HG03039 (cell line): ENCODE results near the gene ALDH4A1.

Experiments used
- ATAC-seq: cut with Tn5 transposase; IDR thresholded peaks from one replicate; pipeline ENCODE4 v1.9.1; 2021; ENCODE audit warnings: mild to moderate bottlenecking, moderate library complexity; ENCODE audit not compliant: unreplicated experiment

The ALDH4A1 gene

DNA sequence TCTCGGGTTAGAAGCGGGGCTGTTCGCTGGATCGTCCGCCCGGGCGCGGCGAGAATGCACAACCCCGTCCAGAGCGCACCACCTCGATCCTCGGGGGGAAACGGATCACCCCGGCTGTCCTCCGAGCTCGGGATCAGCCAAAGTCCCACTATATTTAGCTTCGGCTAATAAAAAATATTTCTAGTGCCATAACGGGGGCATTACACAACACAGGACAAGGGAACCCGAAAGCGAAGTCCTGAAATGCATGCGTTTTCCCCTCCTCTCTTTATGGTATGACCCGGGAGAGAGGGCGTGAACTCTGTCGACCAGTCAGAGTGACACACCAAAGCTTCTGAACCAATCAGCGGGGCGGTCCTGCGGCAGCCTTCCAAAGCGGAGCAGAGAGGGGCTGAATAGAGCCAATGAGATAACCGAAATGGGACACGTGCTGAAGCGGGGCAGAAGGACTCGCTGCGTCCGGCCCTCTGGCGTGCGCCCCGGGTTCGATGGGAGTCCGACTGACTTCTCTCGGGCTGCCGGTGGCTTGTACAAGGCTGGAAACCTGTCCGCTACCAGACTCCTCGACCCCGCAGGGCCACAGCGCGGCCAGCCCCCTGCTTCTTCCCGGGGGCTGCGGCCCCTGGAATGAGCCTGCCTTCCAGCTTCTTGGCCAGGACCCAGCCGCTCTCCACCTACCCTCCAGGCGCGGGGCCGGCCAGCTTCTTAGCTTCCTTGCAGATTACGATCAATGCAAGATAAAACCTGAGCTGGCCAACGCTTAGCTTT is at the start of gene ALDH4A1:
ALDH4A1 (minus strand) TSS at position 33 of the 768 bp plus-strand sequence; CDS start at position 1, 32 bp downstream.
- peak; percentile 86 for ATAC-seq

- ATAC-seq: peak; percentile 22
These were observed 49.5 kb upstream of the ALDH4A1 start for GRCh38 chr1:18951818-18952391.

DNA sequence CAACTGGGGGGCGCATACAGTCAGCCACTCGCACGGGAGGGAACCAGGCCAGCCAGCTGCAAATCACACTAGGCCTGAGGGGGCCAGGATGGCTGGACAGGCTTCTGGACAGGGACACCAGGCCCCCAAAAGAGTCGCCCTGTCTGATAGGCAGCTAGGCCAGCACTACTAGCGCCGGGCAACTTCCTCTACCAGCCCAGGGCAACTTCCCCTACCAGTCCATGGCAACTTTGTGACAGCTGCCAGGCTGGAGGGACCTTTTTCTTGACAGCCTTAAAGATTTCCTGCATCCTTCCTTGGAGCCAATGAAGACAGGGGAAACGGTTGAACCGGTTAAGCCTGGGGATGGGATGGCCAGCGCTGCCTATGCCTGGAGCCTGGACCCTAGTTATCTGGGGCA is 49.1 kb upstream of the ALDH4A1 start:
- ATAC-seq: no peak

GRCh38 chr1:18950401-18951026 is 48.2 kb upstream of the ALDH4A1 start:
- ATAC-seq: no peak

GRCh38 chr1:18949686-18950400 is 47.5 kb upstream of the ALDH4A1 start:
- no peak for ATAC-seq

- no peak for ATAC-seq
These were observed 46.7 kb upstream of the ALDH4A1 start for GRCh38 chr1:18948913-18949685.

GRCh38 chr1:18948048-18948912 is 45.9 kb upstream of the ALDH4A1 start:
- ATAC-seq: no peak

GRCh38 chr1:18947570-18947969 is 45.2 kb upstream of the ALDH4A1 start:
- no peak for ATAC-seq

- no peak for ATAC-seq
These were observed 44.4 kb upstream of the ALDH4A1 start for GRCh38 chr1:18946550-18947381.

DNA sequence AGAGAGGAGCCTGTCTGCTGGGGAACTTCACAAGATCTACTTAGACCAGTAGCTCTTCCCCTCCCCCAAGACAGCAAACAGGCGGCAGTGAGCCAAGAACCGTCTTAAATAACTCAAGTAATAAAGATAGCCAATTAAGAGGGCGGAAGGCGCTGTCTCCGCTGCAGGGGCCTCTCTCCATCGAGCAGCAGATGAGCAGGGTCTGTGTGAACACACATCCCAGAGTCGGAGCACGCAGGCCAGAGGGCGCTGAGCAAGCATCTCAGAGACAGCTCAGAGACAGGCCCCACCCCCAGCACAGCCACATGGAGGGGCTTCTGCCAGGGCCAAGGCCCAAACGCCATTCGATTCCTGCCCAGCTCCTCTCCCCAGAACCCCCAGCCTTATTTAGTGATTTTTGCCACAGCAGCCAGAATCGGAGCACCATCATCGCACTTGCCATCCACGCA is 43.1 kb upstream of the ALDH4A1 start:
- no peak for ATAC-seq

DNA sequence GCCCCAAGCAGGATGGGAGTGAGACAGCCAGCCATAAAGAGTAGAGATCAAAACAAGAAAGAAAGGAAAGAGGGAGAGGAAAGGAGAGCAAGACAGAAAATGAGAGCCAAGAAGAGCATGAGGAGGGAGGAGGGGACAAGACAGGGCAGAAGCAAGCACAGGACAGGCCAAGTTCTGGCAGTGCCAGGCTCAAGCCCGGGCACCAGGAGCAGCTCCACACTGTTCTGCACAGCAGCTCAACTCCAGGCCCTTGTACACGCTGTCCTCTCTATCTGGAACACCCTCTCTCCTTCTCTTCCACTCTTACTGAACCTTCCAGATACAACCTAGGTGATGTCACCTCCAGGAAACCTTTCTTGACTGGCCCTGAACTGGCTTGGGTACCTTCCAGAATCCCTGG is 42.5 kb upstream of the ALDH4A1 start:
- ATAC-seq: no peak

GRCh38 chr1:18943914-18944572 is 41.7 kb upstream of the ALDH4A1 start:
- ATAC-seq: no peak

- ATAC-seq: no peak
These were observed 40.8 kb upstream of the ALDH4A1 start for GRCh38 chr1:18943162-18943561.

GRCh38 chr1:18942340-18942739 is 40.0 kb upstream of the ALDH4A1 start:
- no peak for ATAC-seq

DNA sequence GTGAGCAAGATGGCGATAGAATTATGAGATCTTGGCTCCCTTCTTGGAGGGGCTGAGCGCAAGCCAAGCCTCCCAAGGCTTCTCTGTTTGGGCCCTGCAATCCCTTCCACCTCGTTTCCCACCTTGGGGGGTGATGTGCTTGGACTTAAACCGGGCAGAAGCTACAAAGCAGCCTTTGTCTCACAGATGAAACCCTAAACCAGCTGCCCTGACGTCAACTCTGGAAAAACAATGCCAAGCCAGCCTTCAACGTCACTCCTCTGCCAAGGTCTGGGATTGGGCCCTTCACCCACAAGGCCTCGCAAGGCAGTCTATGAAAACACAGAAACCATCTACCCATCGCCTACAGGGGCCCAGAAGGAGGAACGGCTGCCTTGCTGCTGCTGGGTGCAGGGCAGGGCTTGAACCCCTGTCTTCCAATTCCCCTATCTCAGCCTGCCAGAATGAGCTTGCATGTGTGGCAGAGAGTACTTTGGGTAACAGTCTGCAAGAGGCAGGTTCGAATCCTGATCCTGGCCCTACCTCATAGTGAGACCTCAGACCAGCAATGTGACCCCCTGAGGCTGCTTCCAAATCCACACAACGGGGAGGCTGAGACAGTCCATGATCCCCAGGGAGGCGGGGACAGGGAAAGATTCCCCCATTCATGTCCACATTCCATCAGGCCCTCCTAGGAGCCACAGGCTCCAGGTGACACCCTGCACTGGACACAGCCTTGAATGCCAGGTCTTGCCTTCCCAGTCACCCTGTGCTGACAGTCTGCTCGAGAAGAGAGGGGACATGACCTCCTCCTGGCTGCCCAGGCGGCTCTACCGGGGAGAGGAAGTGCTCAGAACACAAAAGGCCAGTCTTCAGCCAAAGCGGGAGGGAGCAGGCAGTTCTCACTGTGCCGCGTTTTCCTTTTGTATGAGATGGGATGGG is 39.1 kb upstream of the ALDH4A1 start:
- no peak for ATAC-seq

- ATAC-seq: no peak
These were observed 38.1 kb upstream of the ALDH4A1 start for GRCh38 chr1:18940303-18941020.
